Keratinocyte (primary cell): ENCODE data around the gene CFAP46.

ENCODE experiments used
- EZH2 ChIP-seq: IDR thresholded peaks from one replicate; pipeline ENCODE4 v1.6.1; 2012; ENCODE audit warnings: inconsistent platforms, mild to moderate bottlenecking, low read length, moderate library complexity
- TF ChIP-seq, protein P1 (sequence below), 3 experiments: IDR thresholded peaks in 1 of 3; conservative IDR thresholded peaks in 1 of 3; optimal IDR thresholded peaks in 1 of 3; 2 replicates in 2 of 3; 3 replicates in 1 of 3; pipeline versions ENCODE3 to v1.5.1; 2011; ENCODE audit warnings: low read length in 3 of 3, mild to moderate bottlenecking in 3 of 3, moderate library complexity in 2 of 3, control low read depth in 1 of 3, inconsistent platforms in 1 of 3; ENCODE audit not compliant: insufficient read depth in 2 of 3; ENCODE audit errors: extremely low read depth in 1 of 3

DNA sequence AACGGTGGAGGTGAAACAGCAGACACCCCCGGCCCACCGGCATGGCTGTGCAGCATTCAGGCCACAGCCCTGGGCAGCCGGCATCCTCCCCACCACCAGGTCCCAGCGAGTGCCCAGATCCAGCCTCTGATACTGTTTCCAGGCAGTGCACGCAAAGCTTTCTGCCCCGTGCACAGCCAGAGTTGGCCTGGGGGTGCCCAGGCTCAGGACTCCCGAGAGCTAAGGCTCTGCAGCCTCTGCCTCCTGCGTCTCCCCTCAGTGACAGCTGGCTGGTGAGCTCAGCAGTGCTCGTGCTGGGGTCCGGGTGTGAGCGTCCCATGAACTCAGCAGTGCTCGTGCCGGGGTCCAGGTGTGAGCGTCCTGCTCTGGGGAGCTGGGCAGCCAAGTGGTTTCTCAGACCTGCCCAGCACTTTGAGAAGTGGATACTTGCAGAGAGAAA, 65.4 kb downstream of the CFAP46 start:
- TF ChIP-seq, protein P1, sequence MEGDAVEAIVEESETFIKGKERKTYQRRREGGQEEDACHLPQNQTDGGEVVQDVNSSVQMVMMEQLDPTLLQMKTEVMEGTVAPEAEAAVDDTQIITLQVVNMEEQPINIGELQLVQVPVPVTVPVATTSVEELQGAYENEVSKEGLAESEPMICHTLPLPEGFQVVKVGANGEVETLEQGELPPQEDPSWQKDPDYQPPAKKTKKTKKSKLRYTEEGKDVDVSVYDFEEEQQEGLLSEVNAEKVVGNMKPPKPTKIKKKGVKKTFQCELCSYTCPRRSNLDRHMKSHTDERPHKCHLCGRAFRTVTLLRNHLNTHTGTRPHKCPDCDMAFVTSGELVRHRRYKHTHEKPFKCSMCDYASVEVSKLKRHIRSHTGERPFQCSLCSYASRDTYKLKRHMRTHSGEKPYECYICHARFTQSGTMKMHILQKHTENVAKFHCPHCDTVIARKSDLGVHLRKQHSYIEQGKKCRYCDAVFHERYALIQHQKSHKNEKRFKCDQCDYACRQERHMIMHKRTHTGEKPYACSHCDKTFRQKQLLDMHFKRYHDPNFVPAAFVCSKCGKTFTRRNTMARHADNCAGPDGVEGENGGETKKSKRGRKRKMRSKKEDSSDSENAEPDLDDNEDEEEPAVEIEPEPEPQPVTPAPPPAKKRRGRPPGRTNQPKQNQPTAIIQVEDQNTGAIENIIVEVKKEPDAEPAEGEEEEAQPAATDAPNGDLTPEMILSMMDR (optimal IDR thresholded peaks at IDR 0.05 in 1 of 3, IDR thresholded peaks at IDR 0.05 in 1 of 3, conservative IDR thresholded peaks at IDR 0.05 in 1 of 3; ENCODE audit: extremely low read depth in 1 of 3, insufficient read depth in 2 of 3, low read length in 3 of 3), result no peak
- no peak for TF ChIP-seq EZH2
